Gastrocnemius medialis (tissue), 4 donors: ENCODE data around the gene LYRM9.

Source experiments
- POLR2A ChIP-seq, 2 donors: fragments of 450-650 bp; IDR thresholded peaks; one replicate each; pipeline ENCODE4 v1.6.1; 2017; ENCODE audit warnings: antibody characterized with exemption in 2 of 2, mild to moderate bottlenecking in 2 of 2, moderate library complexity in 2 of 2
- TF ChIP-seq, protein P1 (sequence below), 5 experiments: fragments of 450-650 bp in 3 of 5; fragments of 200-600 bp in 2 of 5; sonication (generic) in 2 of 5; IDR thresholded peaks in 4 of 5; conservative IDR thresholded peaks in 1 of 5; 1 replicate in 4 of 5; 2 replicates in 1 of 5; pipeline ENCODE4 v1.5.1; 2016 to 2019; ENCODE audit warnings: antibody characterized with exemption in 5 of 5, mild to moderate bottlenecking in 3 of 5, moderate library complexity in 3 of 5

- TF ChIP-seq, protein P1, sequence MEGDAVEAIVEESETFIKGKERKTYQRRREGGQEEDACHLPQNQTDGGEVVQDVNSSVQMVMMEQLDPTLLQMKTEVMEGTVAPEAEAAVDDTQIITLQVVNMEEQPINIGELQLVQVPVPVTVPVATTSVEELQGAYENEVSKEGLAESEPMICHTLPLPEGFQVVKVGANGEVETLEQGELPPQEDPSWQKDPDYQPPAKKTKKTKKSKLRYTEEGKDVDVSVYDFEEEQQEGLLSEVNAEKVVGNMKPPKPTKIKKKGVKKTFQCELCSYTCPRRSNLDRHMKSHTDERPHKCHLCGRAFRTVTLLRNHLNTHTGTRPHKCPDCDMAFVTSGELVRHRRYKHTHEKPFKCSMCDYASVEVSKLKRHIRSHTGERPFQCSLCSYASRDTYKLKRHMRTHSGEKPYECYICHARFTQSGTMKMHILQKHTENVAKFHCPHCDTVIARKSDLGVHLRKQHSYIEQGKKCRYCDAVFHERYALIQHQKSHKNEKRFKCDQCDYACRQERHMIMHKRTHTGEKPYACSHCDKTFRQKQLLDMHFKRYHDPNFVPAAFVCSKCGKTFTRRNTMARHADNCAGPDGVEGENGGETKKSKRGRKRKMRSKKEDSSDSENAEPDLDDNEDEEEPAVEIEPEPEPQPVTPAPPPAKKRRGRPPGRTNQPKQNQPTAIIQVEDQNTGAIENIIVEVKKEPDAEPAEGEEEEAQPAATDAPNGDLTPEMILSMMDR (IDR thresholded peaks at IDR 0.05 in 4 of 5, conservative IDR thresholded peaks at IDR 0.05 in 1 of 5): no peak
- no peak for TF ChIP-seq POLR2A (IDR thresholded peaks at IDR 0.05)
Observed at GRCh38 chr17:27888945-27889344, 4.2 kb downstream of the LYRM9 start.
